Posterior cingulate gyrus (tissue), 11 donors: Measurements from ENCODE around the gene ID2.
A peak's percentile ranks its signal among the peaks of the same experiment; 100 is the strongest.
"Not testable (repeated sequence)": the region's sequence is repeated elsewhere in the genome, so short reads cannot be mapped to it uniquely, and the experiment has no call there.

Experiments
- DNase-seq, 10 donors: peaks; one replicate each; pipeline versions ENCODE4 v3.0.0 to v3.0.0-alpha.2; 2020 to 2021; ENCODE audit warnings: mixed read lengths in 3 of 10
- intact Hi-C: fragments of 100-400 bp; cut with DNase I; formaldehyde crosslinking; loops from one replicate; pipeline ENCODE4 v1.15.1; 2023

ID2 gene

DNA sequence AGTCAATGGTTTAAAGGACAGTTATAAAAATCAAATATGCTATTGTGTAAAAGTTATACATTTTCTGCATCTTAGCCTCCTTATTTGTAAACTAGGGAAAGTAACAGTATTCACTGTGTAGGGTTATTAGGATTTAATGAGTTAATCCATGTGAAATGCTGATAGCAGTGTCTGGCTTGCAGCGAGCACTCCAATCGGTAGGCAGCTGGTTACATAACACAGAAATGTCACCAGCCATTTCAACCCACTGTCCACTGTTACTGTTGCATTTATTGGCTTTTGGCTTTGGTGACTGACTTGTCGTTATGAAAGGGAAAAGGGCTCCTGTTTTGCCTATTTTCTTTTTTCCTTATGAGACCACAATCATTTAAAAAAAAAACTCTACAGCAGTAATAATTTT lies 38.9 kb downstream of the ID2 start:
- no peak for DNase-seq
- intact Hi-C loops, result no loop called here

DNA sequence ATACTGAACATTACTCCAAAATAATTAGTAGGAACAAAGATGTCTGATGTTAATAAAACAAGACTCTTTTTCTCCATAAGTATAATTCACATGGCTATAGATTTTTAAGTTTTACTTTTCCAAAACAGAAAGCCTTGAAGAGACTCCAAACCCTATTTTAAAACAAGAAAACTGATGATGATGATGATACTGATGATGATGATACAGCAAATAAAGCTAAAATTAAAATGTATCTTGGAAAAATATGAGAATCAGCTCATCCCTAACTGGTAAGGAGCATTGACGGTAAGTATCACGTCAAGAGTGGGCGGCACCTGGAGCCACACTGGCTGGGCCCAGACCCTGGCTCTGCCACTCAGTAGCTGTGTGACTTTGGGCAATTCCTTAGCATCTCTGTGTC lies 39.6 kb downstream of the ID2 start:
- intact Hi-C loops, result no loop called here
- no peak for DNase-seq

DNA sequence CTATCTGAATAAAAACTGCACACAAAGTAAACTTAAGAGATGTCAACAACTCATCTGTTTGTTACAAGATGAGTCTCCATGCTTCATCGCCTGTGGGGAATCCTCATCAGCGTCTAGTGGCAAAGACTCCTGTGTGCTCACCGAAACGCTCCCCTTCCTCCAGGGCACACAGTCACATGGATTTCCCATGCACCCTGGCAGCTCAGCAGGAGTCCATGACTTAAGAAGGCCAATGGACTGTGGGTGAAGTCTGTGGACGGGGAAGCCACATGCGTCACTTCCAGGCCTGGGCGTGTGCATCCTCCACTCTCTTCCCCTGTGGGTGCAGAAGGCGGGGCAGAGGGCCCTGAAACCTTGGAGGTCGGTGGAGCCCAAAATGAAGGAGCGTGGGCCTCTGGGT lies 41.1 kb downstream of the ID2 start:
- intact Hi-C loops, result no loop called here
- DNase-seq, result no peak

DNA sequence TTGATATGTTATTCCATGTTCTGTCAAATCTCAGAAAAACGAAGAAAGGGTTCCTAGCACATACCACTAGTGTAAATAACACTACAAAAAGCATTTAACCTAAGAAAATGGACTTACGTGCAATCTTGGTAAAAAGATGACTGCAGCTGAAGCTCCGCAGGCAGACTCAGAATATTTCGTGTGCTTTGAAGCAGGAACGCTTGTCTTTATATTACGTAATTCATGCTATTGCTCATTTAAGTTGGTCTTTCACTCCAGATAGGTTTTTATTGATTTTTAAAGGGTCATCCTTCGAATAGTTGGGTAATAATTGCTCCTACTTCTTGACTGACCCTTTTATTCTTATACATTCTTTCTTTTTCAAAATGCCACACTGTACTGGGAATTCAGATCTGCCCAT lies 44.0 kb downstream of the ID2 start:
- DNase-seq, result no peak
- intact Hi-C loops, result no loop called here

DNA sequence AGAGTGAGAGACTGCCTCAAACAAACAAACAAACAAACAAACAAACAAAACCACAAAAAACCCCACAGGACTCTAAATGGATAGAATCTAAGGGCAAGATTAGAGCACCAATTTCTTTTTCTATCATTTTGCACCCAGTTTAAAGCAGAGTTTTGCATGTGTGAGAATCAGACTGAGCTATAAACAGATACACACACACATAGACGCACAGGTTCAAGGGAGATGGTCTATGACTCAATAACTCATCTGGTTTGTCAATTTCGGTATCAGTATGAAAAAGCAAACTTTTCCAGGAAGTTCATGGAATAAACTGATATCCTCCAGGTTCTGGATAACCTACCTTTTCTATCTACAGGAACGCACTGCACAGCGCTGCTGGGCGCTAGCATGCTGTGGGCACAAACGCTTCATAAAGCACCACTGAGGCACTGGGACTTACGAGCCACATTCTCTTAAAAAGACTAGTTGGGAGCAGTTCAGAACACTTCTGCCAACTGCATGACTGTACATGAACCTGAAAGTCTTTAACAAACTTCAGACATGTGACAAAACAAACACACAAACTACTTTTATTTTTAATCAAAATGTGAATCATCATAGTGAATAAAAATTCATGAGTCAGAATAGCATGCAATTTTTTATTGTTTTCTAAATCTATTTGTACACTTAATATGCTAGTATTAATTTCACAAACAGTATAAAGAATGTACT lies 46.6 kb downstream of the ID2 start:
- no peak for DNase-seq
- intact Hi-C loops, result no loop called here

DNA sequence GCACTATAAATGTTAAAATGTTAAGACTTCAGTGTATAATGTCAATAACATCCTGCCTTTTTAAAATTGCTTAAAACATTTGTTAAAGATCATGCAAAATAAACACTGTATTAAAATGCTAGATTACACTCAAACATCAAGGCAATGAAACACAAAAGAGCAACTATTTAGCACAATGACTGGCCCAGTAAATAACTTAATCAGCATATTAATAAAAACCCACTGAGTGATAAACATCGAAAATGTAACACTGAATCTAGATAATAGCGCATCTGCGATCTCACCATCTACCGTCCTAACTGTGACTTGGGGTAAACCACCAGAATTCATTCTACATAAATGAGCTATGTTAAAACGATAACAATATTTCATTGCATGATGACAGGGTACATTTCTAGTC lies 47.2 kb downstream of the ID2 start:
- not testable (repeated sequence) for DNase-seq

DNA sequence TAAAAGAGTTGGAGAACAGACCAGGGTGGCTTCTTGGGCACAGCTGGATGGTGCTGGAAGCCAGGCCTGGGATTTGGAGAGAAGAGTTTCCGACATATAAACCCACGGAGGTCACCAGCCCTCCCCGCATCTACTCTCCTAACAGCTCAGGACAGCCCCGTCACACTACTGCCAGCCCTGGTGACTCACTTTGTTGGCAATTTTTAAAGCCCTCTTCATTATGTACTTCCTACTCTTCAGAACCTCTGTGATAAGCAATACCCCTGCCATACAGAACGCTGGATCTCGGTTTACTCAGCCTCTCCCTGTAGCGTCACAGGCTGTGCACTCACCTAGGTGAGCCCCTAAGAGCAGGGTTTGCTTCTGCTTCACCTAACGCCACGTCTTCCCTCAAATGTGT lies 48.1 kb downstream of the ID2 start:
- intact Hi-C loops, result no loop called here
- no peak for DNase-seq

More for the DNA sequence above, 47.2 kb downstream of the ID2 start:
- intact Hi-C loops, result not testable (repeated sequence)

DNA sequence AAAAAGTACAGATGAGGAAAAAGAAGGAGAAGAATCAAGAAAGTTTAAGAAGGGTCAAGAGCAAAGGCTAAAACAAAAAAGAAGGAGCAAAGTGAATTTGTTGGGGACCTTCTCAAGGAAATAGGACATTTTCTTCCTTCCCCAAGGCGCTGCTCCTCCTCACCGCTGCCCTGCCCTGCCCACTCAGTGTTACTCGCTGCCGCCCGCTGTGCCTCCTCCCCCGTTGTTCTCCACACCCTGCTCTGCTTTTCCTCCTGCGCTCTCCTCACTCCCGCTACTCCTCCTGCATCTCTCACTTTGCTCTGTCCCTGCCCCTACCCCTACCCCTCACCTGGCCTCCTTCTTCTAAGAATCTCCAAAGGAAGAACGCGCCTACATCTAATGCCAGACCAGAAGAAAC lies 50.7 kb downstream of the ID2 start:
- intact Hi-C loops, result no loop called here
- peak in 1 of 10 donors; percentile 78 for DNase-seq
